Osteocyte (in vitro differentiated cells): ENCODE measurements around the gene FMOD. TPM values are rescaled to one million over a fixed set of nuclear protein-coding genes. Genes with fewer than 3 reads are reported as not detected.
A peak's percentile ranks its signal among the peaks of the same experiment; 100 is the strongest.

Experiments used
- DNase-seq: peaks from one replicate; pipeline ENCODE4 v3.0.0; 2021; ENCODE audit warnings: mixed read lengths; ENCODE audit not compliant: unreplicated experiment; ENCODE audit errors: extremely low spot score
- H3K27ac Mint-ChIP-seq: one replicate; pipeline ENCODE4 v1.8.0; 2021; ENCODE audit warnings: mild to moderate bottlenecking, mixed read lengths; ENCODE audit not compliant: unreplicated experiment
- H3K27me3 Mint-ChIP-seq: one replicate; pipeline ENCODE4 v1.8.0; 2021; ENCODE audit warnings: mixed read lengths; ENCODE audit not compliant: unreplicated experiment
- H3K36me3 Mint-ChIP-seq: one replicate; pipeline ENCODE4 v1.8.0; 2021; ENCODE audit warnings: mixed read lengths; ENCODE audit not compliant: unreplicated experiment
- H3K4me1 Mint-ChIP-seq: one replicate; pipeline ENCODE4 v1.8.0; 2021; ENCODE audit warnings: mixed read lengths; ENCODE audit not compliant: unreplicated experiment
- H3K4me3 Mint-ChIP-seq: one replicate; pipeline ENCODE4 v1.8.0; 2021; ENCODE audit warnings: mild to moderate bottlenecking, moderate library complexity, mixed read lengths; ENCODE audit not compliant: unreplicated experiment
- H3K9me3 Mint-ChIP-seq: one replicate; pipeline ENCODE4 v1.8.0; 2021; ENCODE audit warnings: mixed read lengths; ENCODE audit not compliant: unreplicated experiment
- CTCF ChIP-seq: fragments of 200-600 bp; sonication (generic); IDR thresholded peaks from 2 replicates; pipeline ENCODE4 v1.5.0; 2021; ENCODE audit warnings: antibody characterized with exemption, mild to moderate bottlenecking, moderate library complexity
- total RNA-seq: library from RNA; stranded (reverse); gene quantifications from 2 replicates; pipeline ENCODE4 v1.2.1, GENCODE V29; 2021

Gene FMOD
- total RNA-seq, 1 donor from 2014 or later, result not detected

GRCh38 chr1:203388683-203389082 lies 37.8 kb upstream of the FMOD start:
- Mint-ChIP-seq H3K4me1 (no peaks in the 10 kb centered on the region), H3K4me3 (no peak overlapping the region), H3K27ac (no peak overlapping the region), H3K27me3 (peaks cover 39% of the 10 kb centered on the region), H3K9me3 (peaks cover 8% of the 10 kb centered on the region), H3K36me3 (no peaks in the 10 kb centered on the region)
- DNase-seq, result peak; percentile 65
- TF ChIP-seq CTCF, result no peak

- Mint-ChIP-seq H3K4me3 (no peak overlapping the region), H3K27me3 (peaks cover 53% of the 10 kb centered on the region), H3K9me3 (no peaks in the 10 kb centered on the region), H3K27ac (no peak overlapping the region), H3K4me1 (no peaks in the 10 kb centered on the region), H3K36me3 (no peaks in the 10 kb centered on the region)
- no peak for TF ChIP-seq CTCF
- peak; percentile 21 for DNase-seq
Observed at GRCh38 chr1:203382026-203382425, 31.1 kb upstream of the FMOD start.

GRCh38 chr1:203381151-203381751 lies 30.3 kb upstream of the FMOD start:
- H3K9me3 Mint-ChIP-seq, result no peaks in the 10 kb centered on the region
- TF ChIP-seq CTCF, result no peak
- H3K27ac Mint-ChIP-seq, result no peak overlapping the region
- peak; percentile 15 for DNase-seq
- H3K36me3 Mint-ChIP-seq, result no peaks in the 10 kb centered on the region
- H3K4me3 Mint-ChIP-seq, result no peak overlapping the region
- H3K4me1 Mint-ChIP-seq, result no peaks in the 10 kb centered on the region
- peaks cover 53% of the 10 kb centered on the region for H3K27me3 Mint-ChIP-seq

- Mint-ChIP-seq H3K27ac (no peak overlapping the region), H3K4me1 (no peaks in the 10 kb centered on the region), H3K9me3 (no peaks in the 10 kb centered on the region), H3K4me3 (no peak overlapping the region), H3K27me3 (peaks cover 52% of the 10 kb centered on the region), H3K36me3 (no peaks in the 10 kb centered on the region)
- DNase-seq, result peak; percentile 8
- TF ChIP-seq CTCF, result no peak
Observed at GRCh38 chr1:203380420-203381150, 29.7 kb upstream of the FMOD start.

- peaks cover 56% of the 10 kb centered on the region for H3K27me3 Mint-ChIP-seq
- no peaks in the 10 kb centered on the region for H3K9me3 Mint-ChIP-seq
- no peak overlapping the region for H3K27ac Mint-ChIP-seq
- H3K36me3 Mint-ChIP-seq, result no peaks in the 10 kb centered on the region
- DNase-seq, result peak; percentile 54
- no peaks in the 10 kb centered on the region for H3K4me1 Mint-ChIP-seq
- H3K4me3 Mint-ChIP-seq, result no peak overlapping the region
- TF ChIP-seq CTCF, result no peak
Observed at GRCh38 chr1:203379825-203380224, 28.9 kb upstream of the FMOD start.
